Trophoblast cell (in vitro differentiated cells and primary cell): ENCODE results near the gene SNCA.
A peak's percentile ranks its signal among the peaks of the same experiment; 100 is the strongest.

Source experiments
- DNase-seq, 2 donors: peaks; one replicate each; pipeline ENCODE4 v3.0.0-alpha.2; 2016
- H2AFZ ChIP-seq: 2 replicates; pipeline ENCODE4 v1.6.1; 2013; ENCODE audit warnings: low read length, moderate library complexity, mild to moderate bottlenecking; ENCODE audit not compliant: insufficient read depth, poor library complexity
- H2AK5ac ChIP-seq: 2 replicates; pipeline ENCODE4 v1.6.1; 2013; ENCODE audit warnings: mild to moderate bottlenecking, low read length
- H2BK120ac ChIP-seq: 2 replicates; pipeline ENCODE4 v1.6.1; 2013; ENCODE audit warnings: low read length, mild to moderate bottlenecking, moderate library complexity; ENCODE audit not compliant: insufficient read depth, poor library complexity
- H2BK12ac ChIP-seq: 2 replicates; pipeline ENCODE4 v1.6.1; 2013; ENCODE audit warnings: mild to moderate bottlenecking, low read length, moderate library complexity
- H2BK5ac ChIP-seq: 2 replicates; pipeline ENCODE4 v1.6.1; 2013; ENCODE audit warnings: low read length, low read depth, moderate library complexity, mild to moderate bottlenecking; ENCODE audit not compliant: poor library complexity
- H3K14ac ChIP-seq: 2 replicates; pipeline ENCODE4 v1.6.1; 2013; ENCODE audit warnings: mild to moderate bottlenecking, low read length
- H3K18ac ChIP-seq: 2 replicates; pipeline ENCODE4 v1.6.1; 2013; ENCODE audit warnings: mild to moderate bottlenecking, low read length
- H3K23ac ChIP-seq: 2 replicates; pipeline ENCODE4 v1.6.1; 2013; ENCODE audit warnings: low read length
- H3K27ac ChIP-seq: 2 replicates; pipeline ENCODE4 v1.5.1; 2013; ENCODE audit warnings: low read depth, mild to moderate bottlenecking, inconsistent platforms, low read length, moderate library complexity
- H3K27me3 ChIP-seq: 2 replicates; pipeline ENCODE4 v1.6.1; 2013; ENCODE audit warnings: inconsistent platforms, mild to moderate bottlenecking, low read length, moderate library complexity; ENCODE audit not compliant: insufficient read depth
- H3K36me3 ChIP-seq, 2 experiments: 1 replicate in 1 of 2; 2 replicates in 1 of 2; pipeline ENCODE4 v1.6.1; 2013; ENCODE audit warnings: low read length in 2 of 2, mild to moderate bottlenecking in 2 of 2, moderate library complexity in 1 of 2; ENCODE audit not compliant: insufficient read depth in 2 of 2, control insufficient read depth in 1 of 2
- H3K4ac ChIP-seq: 2 replicates; pipeline ENCODE4 v1.6.1; 2013; ENCODE audit warnings: low read depth, mild to moderate bottlenecking, low read length, moderate library complexity
- H3K4me1 ChIP-seq, 2 experiments: 1 replicate in 1 of 2; 2 replicates in 1 of 2; pipeline ENCODE4 v1.6.1; 2013; ENCODE audit warnings: low read length in 2 of 2, mild to moderate bottlenecking in 2 of 2, moderate library complexity in 1 of 2; ENCODE audit not compliant: insufficient read depth in 2 of 2, control insufficient read depth in 1 of 2
- H3K4me2 ChIP-seq: 2 replicates; pipeline ENCODE4 v1.6.1; 2013; ENCODE audit warnings: inconsistent platforms, mild to moderate bottlenecking, low read length, moderate library complexity
- H3K4me3 ChIP-seq: 2 replicates; pipeline ENCODE4 v1.5.1; 2013; ENCODE audit warnings: mild to moderate bottlenecking, low read depth, low read length, inconsistent platforms
- H3K79me1 ChIP-seq: one replicate; pipeline ENCODE4 v1.6.1; 2013; ENCODE audit warnings: low read length
- H3K79me2 ChIP-seq: 2 replicates; pipeline ENCODE4 v1.6.1; 2013; ENCODE audit warnings: low read length, mild to moderate bottlenecking; ENCODE audit not compliant: control insufficient read depth, insufficient read depth, poor library complexity
- H3K9ac ChIP-seq: 2 replicates; pipeline ENCODE4 v1.6.1; 2013; ENCODE audit warnings: mild to moderate bottlenecking, low read length
- H3K9me3 ChIP-seq: 2 replicates; pipeline ENCODE4 v1.6.1; 2013; ENCODE audit warnings: low read depth, mild to moderate bottlenecking, control low read depth, inconsistent platforms, low read length; ENCODE audit not compliant: insufficient read depth
- H4K12ac ChIP-seq: 2 replicates; pipeline ENCODE4 v1.6.1; 2013; ENCODE audit warnings: low read depth, mild to moderate bottlenecking, low read length, moderate library complexity
- H4K8ac ChIP-seq: 2 replicates; pipeline ENCODE4 v1.6.1; 2013; ENCODE audit warnings: low read depth, mild to moderate bottlenecking, low read length, moderate library complexity
- H4K91ac ChIP-seq: one replicate; pipeline ENCODE4 v1.6.1; 2013; ENCODE audit warnings: low read depth, mild to moderate bottlenecking, low read length, moderate library complexity
- WGBS: extraction: QIAGEN DNeasy Blood & Tissue Kit; methylation state at CpG from one replicate; pipeline ENCODE4 v1.1.7; 2013; ENCODE audit warnings: missing lambda C conversion rate; ENCODE audit not compliant: insufficient read length, insufficient coverage; ENCODE audit errors: extremely low coverage; 5-methylcytosine and 5-hydroxymethylcytosine counted together

Gene SNCA

DNA sequence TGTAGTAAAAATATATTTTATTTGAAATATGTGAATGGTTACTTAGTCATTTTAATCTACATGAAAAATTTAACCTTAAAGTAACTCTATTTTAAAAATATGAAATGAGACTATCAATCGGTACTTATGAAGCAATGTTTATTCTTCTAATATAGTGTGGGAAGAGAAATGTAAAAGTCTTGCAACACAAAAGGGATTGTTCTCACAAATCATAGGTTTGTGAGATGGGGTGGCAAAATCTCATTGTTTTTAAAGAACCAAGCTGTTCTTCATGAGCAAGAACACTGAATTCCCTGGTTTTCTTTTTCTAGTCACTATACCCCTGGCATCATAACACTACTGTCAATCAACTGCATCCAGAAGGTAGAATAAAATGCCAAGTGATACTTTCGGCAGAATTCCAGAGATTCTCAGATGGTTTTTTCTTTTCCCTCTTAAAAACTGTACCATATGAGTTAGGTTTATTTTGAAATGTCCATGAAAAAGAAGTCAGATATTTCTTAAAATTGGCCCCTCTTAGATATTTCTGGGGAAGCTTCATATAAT lies 52.2 kb downstream of the SNCA start:
- Histone ChIP-seq H3K14ac (no peak overlapping the region), H2BK120ac (no peak overlapping the region), H3K9ac (no peak overlapping the region), H3K4ac (no peak overlapping the region), H3K18ac (no peak overlapping the region), H4K12ac (no peak overlapping the region), H2BK12ac (no peak overlapping the region), H3K36me3 (no peaks in the 10 kb centered on the region), H2BK5ac (no peak overlapping the region), H3K23ac (no peak overlapping the region), H2AFZ (no peak overlapping the region), H3K27ac (no peak overlapping the region), H3K27me3 (no peaks in the 10 kb centered on the region), H2AK5ac (no peak overlapping the region), H4K91ac (no peak overlapping the region), H3K4me1 (no peaks in the 10 kb centered on the region), H3K79me1 (no peaks in the 10 kb centered on the region), H3K9me3 (no peaks in the 10 kb centered on the region), H3K4me2 (no peak overlapping the region), H3K79me2 (no peaks in the 10 kb centered on the region), H3K4me3 (no peak overlapping the region), H4K8ac (no peak overlapping the region)
- WGBS: no CpG with 5 or more reads among the region's 2 CpGs
- DNase-seq: no peak

DNA sequence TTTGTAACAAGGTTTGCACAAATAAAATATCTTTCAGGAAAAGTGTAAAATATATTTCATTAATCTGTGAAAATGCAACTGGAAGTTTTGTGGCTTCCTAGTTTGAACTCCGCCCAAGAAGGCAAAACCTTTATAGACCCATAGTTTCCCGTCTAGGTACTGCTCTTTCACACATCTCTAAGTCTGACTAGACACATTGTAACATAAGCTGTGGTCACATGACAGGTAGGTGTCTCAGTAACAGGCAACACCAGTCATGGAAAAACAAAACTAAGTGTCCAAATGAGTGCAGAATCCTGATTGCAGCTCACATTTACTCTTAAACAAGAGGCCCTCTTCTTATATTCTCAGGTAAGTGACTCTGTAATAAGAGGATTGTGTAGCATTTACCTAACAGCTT lies 55.6 kb downstream of the SNCA start:
- Histone ChIP-seq H2AFZ (no peak overlapping the region), H2BK120ac (no peak overlapping the region), H4K8ac (no peak overlapping the region), H3K4ac (no peak overlapping the region), H3K18ac (no peak overlapping the region), H2BK12ac (no peak overlapping the region), H2AK5ac (no peak overlapping the region), H3K36me3 (no peaks in the 10 kb centered on the region), H3K4me3 (no peak overlapping the region), H3K23ac (no peak overlapping the region), H3K4me1 (no peaks in the 10 kb centered on the region), H3K9ac (no peak overlapping the region), H3K27me3 (no peaks in the 10 kb centered on the region), H3K79me2 (no peaks in the 10 kb centered on the region), H3K4me2 (no peak overlapping the region), H3K9me3 (no peaks in the 10 kb centered on the region), H4K12ac (no peak overlapping the region), H3K27ac (no peak overlapping the region), H4K91ac (no peak overlapping the region), H2BK5ac (no peak overlapping the region), H3K14ac (no peak overlapping the region), H3K79me1 (no peaks in the 10 kb centered on the region)
- no CpG with 5 or more reads among the region's 2 CpGs for WGBS
- DNase-seq: no peak

DNA sequence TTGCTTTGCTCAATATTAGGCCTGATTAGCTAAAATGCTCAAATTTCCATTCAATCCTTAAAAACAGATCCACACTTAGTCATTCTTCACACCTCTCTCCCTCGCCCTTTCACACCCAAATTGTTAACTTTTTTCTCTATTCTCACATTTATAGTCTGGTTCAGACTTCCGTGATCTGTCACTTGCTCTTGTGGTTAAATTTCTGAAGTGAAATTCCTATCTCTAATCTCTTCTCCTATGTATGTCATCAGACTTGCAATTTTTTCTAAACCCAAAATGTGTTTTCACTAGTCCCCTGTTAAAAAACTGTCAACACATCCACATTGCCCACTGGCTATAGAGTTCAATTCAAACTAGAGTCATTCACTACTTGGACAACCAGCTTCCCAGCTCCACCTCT lies 63.2 kb downstream of the SNCA start:
- Histone ChIP-seq H3K18ac (no peak overlapping the region), H3K36me3 (no peaks in the 10 kb centered on the region), H2AFZ (no peak overlapping the region), H3K27ac (no peak overlapping the region), H2BK12ac (no peak overlapping the region), H3K14ac (no peak overlapping the region), H3K9me3 (no peaks in the 10 kb centered on the region), H2BK5ac (no peak overlapping the region), H3K4me1 (no peaks in the 10 kb centered on the region), H3K9ac (no peak overlapping the region), H3K4ac (no peak overlapping the region), H4K91ac (no peak overlapping the region), H3K4me3 (no peak overlapping the region), H3K23ac (no peak overlapping the region), H3K79me2 (no peaks in the 10 kb centered on the region), H3K27me3 (no peaks in the 10 kb centered on the region), H3K4me2 (no peak overlapping the region), H2BK120ac (no peak overlapping the region), H4K8ac (no peak overlapping the region), H3K79me1 (no peaks in the 10 kb centered on the region), H2AK5ac (no peak overlapping the region), H4K12ac (no peak overlapping the region)
- WGBS: 100% methylated on average over 1 of the region's 2 CpGs
- DNase-seq: no peak

DNA sequence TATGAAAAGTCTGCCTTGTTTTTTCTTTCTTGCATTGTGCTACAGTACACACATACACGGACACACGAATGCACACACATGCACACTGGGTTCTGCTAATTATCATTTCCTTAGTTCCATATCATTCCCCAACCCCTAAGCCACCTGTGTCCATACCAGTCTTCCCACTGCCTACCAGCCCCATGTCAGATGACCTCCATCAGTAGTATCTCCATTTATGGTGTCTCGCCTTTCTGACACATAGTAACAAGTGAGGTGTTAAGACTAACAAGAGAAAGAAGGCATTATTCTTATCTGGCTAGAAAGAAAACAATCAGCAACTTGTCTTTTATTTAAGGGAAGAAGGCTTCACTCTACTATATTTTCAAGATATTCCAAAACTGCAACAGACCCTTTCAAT lies 67.1 kb downstream of the SNCA start:
- Histone ChIP-seq H3K4me2 (no peak overlapping the region), H2BK120ac (no peak overlapping the region), H3K36me3 (no peaks in the 10 kb centered on the region), H3K9ac (no peak overlapping the region), H4K91ac (no peak overlapping the region), H3K14ac (no peak overlapping the region), H2BK12ac (no peak overlapping the region), H4K8ac (no peak overlapping the region), H3K4me3 (no peak overlapping the region), H3K79me2 (no peaks in the 10 kb centered on the region), H3K27me3 (no peaks in the 10 kb centered on the region), H3K4ac (no peak overlapping the region), H3K79me1 (no peaks in the 10 kb centered on the region), H4K12ac (no peak overlapping the region), H2BK5ac (no peak overlapping the region), H3K27ac (no peak overlapping the region), H2AFZ (no peak overlapping the region), H2AK5ac (no peak overlapping the region), H3K9me3 (no peaks in the 10 kb centered on the region), H3K4me1 (no peaks in the 10 kb centered on the region), H3K23ac (peak overlapping the region; percentile 49), H3K18ac (no peak overlapping the region)
- no CpG with 5 or more reads among the region's 3 CpGs for WGBS
- no peak for DNase-seq
